Astrocyte (in vitro differentiated cells and primary cell): Measurements from ENCODE around the gene TARDBP. TPM values are rescaled to one million over a fixed set of nuclear protein-coding genes. Genes with fewer than 3 reads are reported as not detected.
"Not testable (repeated sequence)": the region's sequence is repeated elsewhere in the genome, so short reads cannot be mapped to it uniquely, and the experiment has no call there.

Source experiments
- DNase-seq: peaks from one replicate; pipeline ENCODE4 v3.0.0-alpha.2; 2010; ENCODE audit warnings: low read depth
- FAIRE-seq: peaks from 2 replicates; lab custom pipeline; 2011; peaks lifted over from hg19 to GRCh38; lab: Jason Lieb, UNC
- H2AFZ ChIP-seq: 2 replicates; pipeline ENCODE4 v1.6.0; 2012; ENCODE audit warnings: low read depth, low read length, inconsistent platforms
- H3K27ac ChIP-seq: 2 replicates; pipeline ENCODE4 v1.5.1; 2011; ENCODE audit warnings: low read depth, low read length, inconsistent platforms
- H3K27me3 ChIP-seq: 2 replicates; pipeline ENCODE4 v1.6.0; 2011; ENCODE audit warnings: low read length, inconsistent platforms; ENCODE audit not compliant: insufficient read depth
- H3K36me3 ChIP-seq: 2 replicates; pipeline ENCODE4 v1.5.1; 2011; ENCODE audit warnings: low read length, inconsistent platforms; ENCODE audit not compliant: insufficient read depth
- H3K4me1 ChIP-seq: 2 replicates; pipeline ENCODE4 v1.5.1; 2011; ENCODE audit warnings: low read length, inconsistent platforms; ENCODE audit not compliant: insufficient read depth
- H3K4me2 ChIP-seq: 2 replicates; pipeline ENCODE4 v1.6.0; 2012; ENCODE audit warnings: low read length, inconsistent platforms
- H3K4me3 ChIP-seq: 2 replicates; pipeline ENCODE4 v1.5.1; 2011; ENCODE audit warnings: low read depth, mild to moderate bottlenecking, low read length, inconsistent platforms; ENCODE audit not compliant: insufficient read depth
- H3K79me2 ChIP-seq: 2 replicates; pipeline ENCODE4 v1.6.0; 2012; ENCODE audit warnings: mild to moderate bottlenecking, low read length, inconsistent platforms; ENCODE audit not compliant: insufficient read depth
- H3K9ac ChIP-seq: 2 replicates; pipeline ENCODE4 v1.6.0; 2012; ENCODE audit warnings: mild to moderate bottlenecking, low read length, inconsistent platforms
- H3K9me3 ChIP-seq: 2 replicates; pipeline ENCODE4 v1.5.1; 2012; ENCODE audit warnings: low read depth, mild to moderate bottlenecking, low read length, inconsistent platforms; ENCODE audit not compliant: insufficient read depth
- H4K20me1 ChIP-seq: 2 replicates; pipeline ENCODE4 v1.6.0; 2012; ENCODE audit warnings: low read length, inconsistent platforms; ENCODE audit not compliant: insufficient read depth
- H3K27ac Mint-ChIP-seq: one replicate; pipeline ENCODE4 v1.8.0; 2021; ENCODE audit warnings: mild to moderate bottlenecking, mixed read lengths; ENCODE audit not compliant: unreplicated experiment
- H3K27me3 Mint-ChIP-seq: one replicate; pipeline ENCODE4 v1.8.0; 2021; ENCODE audit warnings: low read depth, mixed read lengths; ENCODE audit not compliant: unreplicated experiment
- H3K36me3 Mint-ChIP-seq: one replicate; pipeline ENCODE4 v1.8.0; 2021; ENCODE audit warnings: low read depth, mixed read lengths; ENCODE audit not compliant: unreplicated experiment
- H3K4me1 Mint-ChIP-seq: one replicate; pipeline ENCODE4 v1.8.0; 2021; ENCODE audit warnings: low read depth, mixed read lengths; ENCODE audit not compliant: unreplicated experiment
- H3K4me3 Mint-ChIP-seq: one replicate; pipeline ENCODE4 v1.8.0; 2021; ENCODE audit warnings: mild to moderate bottlenecking, moderate library complexity, mixed read lengths; ENCODE audit not compliant: unreplicated experiment
- H3K9me3 Mint-ChIP-seq: one replicate; pipeline ENCODE4 v1.8.0; 2021; ENCODE audit warnings: mild to moderate bottlenecking, mixed read lengths; ENCODE audit not compliant: unreplicated experiment
- CTCF ChIP-seq: IDR thresholded peaks from 2 replicates; pipeline ENCODE4 v1.5.1; 2011; ENCODE audit warnings: low read depth, mild to moderate bottlenecking, inconsistent platforms, low read length, moderate library complexity; ENCODE audit not compliant: insufficient read depth
- EZH2 ChIP-seq: IDR thresholded peaks from 2 replicates; pipeline ENCODE4 v1.6.1; 2012; ENCODE audit warnings: mild to moderate bottlenecking, low read length, inconsistent platforms; ENCODE audit not compliant: insufficient read depth
- total RNA-seq: library from RNA; stranded (reverse); gene quantifications from 2 replicates; pipeline ENCODE4 v1.2.1, GENCODE V29; 2021

Gene TARDBP
- total RNA-seq, 1 donor from 2014 or later = 148 TPM

DNA sequence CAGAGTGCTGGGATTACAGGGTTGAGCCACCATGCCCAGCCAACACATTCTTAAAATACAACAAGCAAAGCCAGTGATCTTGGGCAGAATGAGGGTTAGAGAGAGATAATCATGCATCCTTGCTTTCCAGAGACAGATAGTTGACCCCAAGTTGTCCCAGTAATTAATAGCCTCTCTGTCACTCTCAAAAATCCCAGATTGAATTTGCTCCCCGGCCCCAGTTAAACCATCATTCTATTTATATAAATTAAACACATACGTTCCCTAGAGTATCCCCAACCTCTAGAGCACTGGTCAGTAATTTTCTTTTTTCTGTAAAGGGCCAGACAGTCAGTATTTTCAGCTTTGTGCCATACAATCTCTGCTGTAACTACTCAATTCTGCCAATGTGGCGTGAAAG lies 16.4 kb upstream of the TARDBP start:
- Histone ChIP-seq H3K27me3 (peaks cover 10% of the 10 kb centered on the region), H3K4me3 (no peak overlapping the region), H4K20me1 (no peaks in the 10 kb centered on the region), H3K9ac (no peak overlapping the region), H3K79me2 (no peaks in the 10 kb centered on the region), H3K27ac (no peak overlapping the region), H2AFZ (no peak overlapping the region), H3K9me3 (no peaks in the 10 kb centered on the region), H3K4me2 (no peak overlapping the region), H3K4me1 (no peaks in the 10 kb centered on the region), H3K36me3 (no peaks in the 10 kb centered on the region)
- H3K27me3 Mint-ChIP-seq = peaks cover 5% of the 10 kb centered on the region
- FAIRE-seq (no peak), DNase-seq (no peak)
- H3K9me3 Mint-ChIP-seq = no peaks in the 10 kb centered on the region
- no peak for TF ChIP-seq CTCF
- no peak for TF ChIP-seq EZH2
- no peaks in the 10 kb centered on the region for H3K4me1 Mint-ChIP-seq
- no peak overlapping the region for H3K27ac Mint-ChIP-seq
- H3K4me3 Mint-ChIP-seq = no peak overlapping the region
- H3K36me3 Mint-ChIP-seq = no peaks in the 10 kb centered on the region

DNA sequence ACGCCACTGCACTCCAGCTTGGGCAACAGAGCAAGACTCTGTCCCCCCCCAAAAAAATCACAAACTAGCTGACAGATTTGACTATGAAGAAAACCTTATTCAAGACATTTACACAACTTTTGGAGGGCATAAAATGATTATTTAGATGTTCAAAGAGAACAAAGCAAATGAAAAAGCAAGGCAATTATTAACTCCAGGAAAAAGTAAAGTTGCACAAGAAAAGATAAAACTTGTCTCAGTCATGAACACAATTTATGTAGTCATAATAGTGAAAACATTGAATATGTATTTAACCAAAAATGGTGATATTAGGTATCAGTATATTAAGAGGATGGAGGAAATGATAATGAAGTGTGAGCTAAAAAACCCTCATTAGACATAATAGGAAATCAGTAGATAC lies 11.9 kb upstream of the TARDBP start:
- Histone ChIP-seq H3K27me3 (peaks cover 3% of the 10 kb centered on the region), H2AFZ (no peak overlapping the region), H3K9ac (no peak overlapping the region), H3K4me3 (no peak overlapping the region), H3K27ac (no peak overlapping the region), H3K79me2 (no peaks in the 10 kb centered on the region), H4K20me1 (no peaks in the 10 kb centered on the region), H3K36me3 (no peaks in the 10 kb centered on the region), H3K9me3 (no peaks in the 10 kb centered on the region), H3K4me2 (no peak overlapping the region), H3K4me1 (no peaks in the 10 kb centered on the region)
- no peaks in the 10 kb centered on the region for H3K27me3 Mint-ChIP-seq
- FAIRE-seq = no peak
- TF ChIP-seq CTCF = no peak
- TF ChIP-seq EZH2 = no peak
- H3K9me3 Mint-ChIP-seq = no peaks in the 10 kb centered on the region
- no peaks in the 10 kb centered on the region for H3K4me1 Mint-ChIP-seq
- peaks cover 1% of the 10 kb centered on the region for H3K36me3 Mint-ChIP-seq
- no peak overlapping the region for H3K27ac Mint-ChIP-seq
- DNase-seq = no peak
- no peak overlapping the region for H3K4me3 Mint-ChIP-seq

- Histone ChIP-seq H3K79me2 (peaks cover 52% of the 10 kb centered on the region), H3K27me3 (no peaks in the 10 kb centered on the region), H3K4me2 (peak overlapping the region; percentile 99), H3K4me1 (peaks cover 15% of the 10 kb centered on the region), H3K9ac (peak overlapping the region; percentile 100), H3K27ac (peak overlapping the region; percentile 100), H3K9me3 (no peaks in the 10 kb centered on the region), H4K20me1 (peaks cover 52% of the 10 kb centered on the region), H2AFZ (peak overlapping the region; percentile 93), H3K4me3 (peak overlapping the region; percentile 90), H3K36me3 (peaks cover 25% of the 10 kb centered on the region)
- Mint-ChIP-seq H3K27me3 (no peaks in the 10 kb centered on the region), H3K36me3 (peaks cover 10% of the 10 kb centered on the region), H3K9me3 (no peaks in the 10 kb centered on the region), H3K4me3 (peak overlapping the region; percentile 93), H3K4me1 (peaks cover 11% of the 10 kb centered on the region), H3K27ac (peak overlapping the region; percentile 78)
- no peak for FAIRE-seq
- DNase-seq = peak; percentile 32
- no peak for TF ChIP-seq CTCF
- TF ChIP-seq EZH2 = no peak
Observed at GRCh38 chr1:11013160-11013531, 692 bp downstream of the TARDBP start.

GRCh38 chr1:11019358-11019757 lies 6.9 kb downstream of the TARDBP start:
- not testable (repeated sequence) for H3K4me1 Mint-ChIP-seq, H3K27me3 Mint-ChIP-seq, H3K9ac ChIP-seq, DNase-seq, FAIRE-seq, H3K27ac ChIP-seq, H3K27me3 ChIP-seq, H2AFZ ChIP-seq, H3K4me2 ChIP-seq, H3K9me3 ChIP-seq, H3K4me3 Mint-ChIP-seq, H3K4me1 ChIP-seq, H3K9me3 Mint-ChIP-seq, H3K4me3 ChIP-seq, H3K27ac Mint-ChIP-seq
- H4K20me1 ChIP-seq = peaks cover 87% of the 10 kb centered on the region
- peaks cover 17% of the 10 kb centered on the region for H3K36me3 Mint-ChIP-seq
- peaks cover 64% of the 10 kb centered on the region for H3K79me2 ChIP-seq
- peaks cover 61% of the 10 kb centered on the region for H3K36me3 ChIP-seq
